Peyer's patch (tissue), 4 donors: Measurements from ENCODE around the gene RNF152.

Experiments
- CTCF ChIP-seq, 6 experiments: fragments of 450-650 bp in 4 of 6; fragments of 200-600 bp in 2 of 6; sonication (generic) in 1 of 6; IDR thresholded peaks; one replicate each; pipeline ENCODE4 v1.5.1; 2017 to 2019; ENCODE audit warnings: antibody characterized with exemption in 6 of 6, mild to moderate bottlenecking in 3 of 6, moderate library complexity in 1 of 6
- POLR2A ChIP-seq, 2 donors: fragments of 450-650 bp; IDR thresholded peaks; one replicate each; pipeline ENCODE4 v1.5.1; 2017; ENCODE audit warnings: antibody characterized with exemption in 2 of 2, mild to moderate bottlenecking in 2 of 2, moderate library complexity in 2 of 2

GRCh38 chr18:61823595-61823994 lies 69.2 kb downstream of the RNF152 start:
- TF ChIP-seq CTCF (IDR thresholded peaks at IDR 0.05): no peak
- TF ChIP-seq POLR2A (IDR thresholded peaks at IDR 0.05): no peak
